ENCODE results near the gene KSR1. TPM values are rescaled to one million over a fixed set of nuclear protein-coding genes. Genes with fewer than 3 reads are reported as not detected.
A peak's percentile ranks its signal among the peaks of the same experiment; 100 is the strongest.
"Not testable (repeated sequence)": the region's sequence is repeated elsewhere in the genome, so short reads cannot be mapped to it uniquely, and the experiment has no call there.

KSR1 gene
- total RNA-seq, 1 experiment from 2014 or later, result 88.9 TPM

- no peak for DNase-seq
- peaks cover 37% of the 10 kb centered on the region for H3K4me1 ChIP-seq
- no TSS peak for BruUV-seq (replicated peaks)
- no peaks in the 10 kb centered on the region for H3K27me3 ChIP-seq (replicated peaks; ENCODE audit: control insufficient read depth, insufficient read depth, low read length)
- Mint-ChIP-seq H3K27ac (ENCODE audit: unreplicated experiment) (peak overlapping the region; percentile 1), H3K36me3 (ENCODE audit: insufficient read depth, unreplicated experiment) (no peaks in the 10 kb centered on the region), H3K4me3 (ENCODE audit: unreplicated experiment) (no peak overlapping the region), H3K4me1 (ENCODE audit: low read depth, unreplicated experiment) (peaks cover 36% of the 10 kb centered on the region), H3K27me3 (ENCODE audit: insufficient read depth, unreplicated experiment) (no peaks in the 10 kb centered on the region), H3K9me3 (ENCODE audit: unreplicated experiment) (no peaks in the 10 kb centered on the region)
- H3K36me3 ChIP-seq (ENCODE audit: control insufficient read depth, insufficient read depth, low read length), result no peaks in the 10 kb centered on the region
- H3K4me3 ChIP-seq (ENCODE audit: low read depth, low read length), result no peak overlapping the region
- ChIA-PET POLR2A (no interaction called here), CTCF (interaction anchor here (3.6 kb wide), 1 partner anchor 138 kb away, joined by 11 read pairs; no protein-coding TSS in a partner anchor)
- intact Hi-C loops (cut with micrococcal nuclease; ENCODE audit: unreplicated experiment), result no loop called here
- no peaks in the 10 kb centered on the region for H3K9me3 ChIP-seq
- TF ChIP-seq CTCF (IDR thresholded peaks at IDR 0.05; ENCODE audit: insufficient read depth in 1 of 2, low read depth in 1 of 2, low read length in 1 of 2, severe bottlenecking in 1 of 2, unreplicated experiment in 1 of 2), result no peak
Observed at GRCh38 chr17:27462149-27462548, 5.9 kb downstream of the KSR1 start.

- no peak for TF ChIP-seq CTCF (IDR thresholded peaks at IDR 0.05; ENCODE audit: insufficient read depth in 1 of 2, low read depth in 1 of 2, low read length in 1 of 2, severe bottlenecking in 1 of 2, unreplicated experiment in 1 of 2)
- H3K27ac Mint-ChIP-seq (ENCODE audit: unreplicated experiment), result no peak overlapping the region
- peaks cover 31% of the 10 kb centered on the region for H3K4me1 ChIP-seq
Observed at GRCh38 chr17:27462714-27463113, 6.5 kb downstream of the KSR1 start.

GRCh38 chr17:27463235-27463677 lies 7.0 kb downstream of the KSR1 start:
- no peak for TF ChIP-seq CTCF (IDR thresholded peaks at IDR 0.05; ENCODE audit: insufficient read depth in 1 of 2, low read depth in 1 of 2, low read length in 1 of 2, severe bottlenecking in 1 of 2, unreplicated experiment in 1 of 2)
- Histone ChIP-seq H3K9me3 (no peaks in the 10 kb centered on the region), H3K4me3 (ENCODE audit: low read depth, low read length) (no peak overlapping the region), H3K27me3 (replicated peaks; ENCODE audit: control insufficient read depth, insufficient read depth, low read length) (no peaks in the 10 kb centered on the region), H3K4me1 (peaks cover 26% of the 10 kb centered on the region), H3K36me3 (ENCODE audit: control insufficient read depth, insufficient read depth, low read length) (no peaks in the 10 kb centered on the region)
- Mint-ChIP-seq H3K27me3 (ENCODE audit: insufficient read depth, unreplicated experiment) (no peaks in the 10 kb centered on the region), H3K4me3 (ENCODE audit: unreplicated experiment) (no peak overlapping the region), H3K4me1 (ENCODE audit: low read depth, unreplicated experiment) (peaks cover 24% of the 10 kb centered on the region), H3K36me3 (ENCODE audit: insufficient read depth, unreplicated experiment) (no peaks in the 10 kb centered on the region), H3K27ac (ENCODE audit: unreplicated experiment) (peak overlapping the region; percentile 0), H3K9me3 (ENCODE audit: unreplicated experiment) (no peaks in the 10 kb centered on the region)
- ChIA-PET CTCF (interaction anchor here (0.6 to 3.6 kb wide), 2 partner anchors 137 to 420 kb away, joined by 4 to 11 read pairs; no protein-coding TSS in a partner anchor), POLR2A (interaction anchor here (0.6 to 0.8 kb wide), 3 partner anchors 9 to 83 kb away, joined by 6 to 7 read pairs (median 6); no protein-coding TSS in a partner anchor)
- peak in 1 of 2 experiments; percentile 34 for DNase-seq
- BruUV-seq (replicated peaks), result no TSS peak
- intact Hi-C loops (cut with micrococcal nuclease; ENCODE audit: unreplicated experiment), result no loop called here

More at GRCh38 chr17:27462714-27463113, 6.5 kb downstream of the KSR1 start:
- ChIA-PET POLR2A (interaction anchor here (0.6 to 0.8 kb wide), 3 partner anchors 8 to 83 kb away, joined by 6 to 7 read pairs (median 6); no protein-coding TSS in a partner anchor), CTCF (interaction anchor here (0.6 to 3.6 kb wide), 2 partner anchors 137 to 421 kb away, joined by 4 to 11 read pairs; no protein-coding TSS in a partner anchor)
- Histone ChIP-seq H3K4me3 (ENCODE audit: low read depth, low read length) (no peak overlapping the region), H3K36me3 (ENCODE audit: control insufficient read depth, insufficient read depth, low read length) (no peaks in the 10 kb centered on the region), H3K27me3 (replicated peaks; ENCODE audit: control insufficient read depth, insufficient read depth, low read length) (no peaks in the 10 kb centered on the region), H3K9me3 (no peaks in the 10 kb centered on the region)
- DNase-seq, result no peak
- intact Hi-C loops (cut with micrococcal nuclease; ENCODE audit: unreplicated experiment), result no loop called here
- H3K4me3 Mint-ChIP-seq (ENCODE audit: unreplicated experiment), result no peak overlapping the region
- H3K4me1 Mint-ChIP-seq (ENCODE audit: low read depth, unreplicated experiment), result peaks cover 30% of the 10 kb centered on the region
- H3K9me3 Mint-ChIP-seq (ENCODE audit: unreplicated experiment), result no peaks in the 10 kb centered on the region
- no peaks in the 10 kb centered on the region for H3K27me3 Mint-ChIP-seq (ENCODE audit: insufficient read depth, unreplicated experiment)
- no peaks in the 10 kb centered on the region for H3K36me3 Mint-ChIP-seq (ENCODE audit: insufficient read depth, unreplicated experiment)
- BruUV-seq (replicated peaks), result no TSS peak

GRCh38 chr17:27464019-27464418 lies 7.8 kb downstream of the KSR1 start:
- intact Hi-C loops (cut with micrococcal nuclease; ENCODE audit: unreplicated experiment); H3K36me3 Mint-ChIP-seq (ENCODE audit: insufficient read depth, unreplicated experiment); H3K36me3 ChIP-seq (ENCODE audit: control insufficient read depth, insufficient read depth, low read length); H3K4me3 Mint-ChIP-seq (ENCODE audit: unreplicated experiment); POLR2A ChIA-PET; H3K27me3 Mint-ChIP-seq (ENCODE audit: insufficient read depth, unreplicated experiment); DNase-seq; H3K9me3 ChIP-seq; H3K9me3 Mint-ChIP-seq (ENCODE audit: unreplicated experiment); BruUV-seq (replicated peaks); H3K27me3 ChIP-seq (replicated peaks; ENCODE audit: control insufficient read depth, insufficient read depth, low read length); H3K4me3 ChIP-seq (ENCODE audit: low read depth, low read length): not testable (repeated sequence)
- Mint-ChIP-seq H3K27ac (ENCODE audit: unreplicated experiment) (peak overlapping the region; percentile 0), H3K4me1 (ENCODE audit: low read depth, unreplicated experiment) (peaks cover 22% of the 10 kb centered on the region)
- peaks cover 21% of the 10 kb centered on the region for H3K4me1 ChIP-seq
- CTCF ChIA-PET, result interaction anchor here (3.6 kb wide), 1 partner anchor 136 kb away, joined by 11 read pairs; no protein-coding TSS in a partner anchor

All from Caco-2 (cell line).